Nucleus accumbens (tissue), 56 donors: ENCODE results near the gene SLC35F6.

Experiments used
- DNase-seq, 56 donors: peaks; one replicate each; lab custom pipeline; 2025; lab: John Stamatoyannopoulos, UW

Gene SLC35F6, protein sequence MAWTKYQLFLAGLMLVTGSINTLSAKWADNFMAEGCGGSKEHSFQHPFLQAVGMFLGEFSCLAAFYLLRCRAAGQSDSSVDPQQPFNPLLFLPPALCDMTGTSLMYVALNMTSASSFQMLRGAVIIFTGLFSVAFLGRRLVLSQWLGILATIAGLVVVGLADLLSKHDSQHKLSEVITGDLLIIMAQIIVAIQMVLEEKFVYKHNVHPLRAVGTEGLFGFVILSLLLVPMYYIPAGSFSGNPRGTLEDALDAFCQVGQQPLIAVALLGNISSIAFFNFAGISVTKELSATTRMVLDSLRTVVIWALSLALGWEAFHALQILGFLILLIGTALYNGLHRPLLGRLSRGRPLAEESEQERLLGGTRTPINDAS

DNA sequence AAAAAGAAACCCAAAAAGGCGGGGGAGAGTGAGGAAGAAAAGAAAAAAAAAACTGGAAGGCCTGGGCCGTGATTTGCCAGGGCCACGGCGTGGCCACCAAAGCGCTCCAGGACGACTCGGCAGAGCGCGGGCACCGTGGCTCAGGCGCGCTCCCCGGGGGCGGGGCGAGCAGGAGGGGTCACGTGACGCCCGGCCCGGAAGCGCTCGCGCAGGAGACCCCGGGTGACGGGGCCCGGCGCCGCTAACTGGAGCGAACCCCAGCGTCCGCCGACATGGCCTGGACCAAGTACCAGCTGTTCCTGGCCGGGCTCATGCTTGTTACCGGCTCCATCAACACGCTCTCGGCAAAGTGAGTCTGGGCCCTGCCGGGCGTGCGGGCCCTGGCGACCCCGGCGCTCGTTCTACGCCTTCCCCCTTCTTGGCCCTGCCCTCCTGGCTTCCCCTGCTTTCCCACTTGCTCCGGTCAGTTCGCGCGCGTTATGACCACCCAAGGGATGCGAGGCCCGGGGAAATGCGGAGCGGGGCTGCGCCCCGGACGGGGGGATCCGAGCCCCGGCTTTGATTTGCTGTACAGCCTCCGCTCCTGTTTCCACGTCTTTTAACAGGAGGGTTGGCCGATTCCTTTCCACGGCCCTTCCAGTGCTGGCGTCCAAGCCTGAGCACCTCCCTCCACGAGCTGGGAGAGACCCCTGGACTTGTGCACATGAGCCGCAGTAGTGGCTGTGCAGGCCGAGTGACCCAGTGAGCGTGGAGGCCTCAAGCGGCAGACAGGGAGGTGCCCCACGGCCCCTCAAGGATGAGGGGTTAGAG is at the start of gene SLC35F6:
Gene SLC35F6 (plus strand): TSS at position 207 of the 810 bp plus-strand sequence. CDS start 66 bp downstream, at position 273.
- DNase-seq, result peak in 54 of 56 donors; percentile 27 to 89 (median 70)

DNA sequence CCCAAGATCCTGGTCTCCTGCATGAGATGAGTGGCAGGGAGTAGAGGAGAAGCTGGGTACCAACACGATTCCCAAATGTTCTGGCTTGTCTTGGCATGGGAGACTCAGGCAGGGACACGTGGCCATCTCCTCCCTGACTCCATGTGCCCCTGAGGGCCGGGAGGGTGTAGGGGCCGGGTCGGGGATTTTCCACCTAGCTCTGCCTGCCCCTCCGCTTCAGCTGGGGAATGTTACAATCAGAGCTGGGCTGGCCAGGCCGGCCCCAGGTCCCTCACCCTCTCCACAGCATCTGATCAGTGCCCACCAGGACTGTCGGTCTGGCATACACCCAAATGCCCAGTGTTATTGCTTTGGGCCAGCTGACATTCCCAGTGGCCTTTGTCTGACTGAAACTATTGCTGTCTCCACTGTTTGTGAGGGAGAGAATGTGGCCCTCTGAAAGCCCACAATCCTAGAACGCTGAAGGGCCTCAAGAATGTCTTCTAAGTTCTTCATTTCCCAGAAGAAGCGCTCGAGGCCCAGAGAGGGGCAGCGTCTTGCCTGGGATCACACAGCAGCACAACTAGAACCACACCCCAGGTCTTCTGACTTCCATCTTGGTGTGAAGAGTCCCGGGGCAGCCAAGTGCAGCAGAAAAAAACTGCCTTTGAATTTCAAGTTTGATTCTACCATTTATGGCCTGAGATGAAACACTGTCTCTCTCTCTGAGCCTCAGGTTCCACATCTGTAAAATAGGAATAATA is 48.4 kb upstream of the SLC35F6 start:
- DNase-seq, result no peak

DNA sequence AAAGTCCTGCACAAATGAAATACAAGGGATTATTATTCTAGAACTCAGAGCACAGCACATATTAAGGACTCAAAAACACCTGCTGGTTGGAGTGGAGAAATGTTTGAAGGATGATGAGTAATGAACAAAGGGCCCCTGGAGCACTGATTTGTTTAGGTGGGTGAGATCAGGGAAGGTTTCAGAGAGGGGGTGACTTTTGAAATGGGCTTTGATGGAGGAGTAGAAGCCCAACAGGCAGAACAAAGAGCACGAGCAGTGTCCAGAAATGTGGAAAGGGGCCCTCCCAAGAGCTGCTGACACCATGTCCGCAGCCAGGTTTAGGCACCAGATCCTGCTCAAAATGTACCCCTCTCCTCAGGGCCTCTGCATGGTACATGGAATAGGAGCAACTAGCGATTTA is 47.7 kb upstream of the SLC35F6 start:
- no peak for DNase-seq

DNA sequence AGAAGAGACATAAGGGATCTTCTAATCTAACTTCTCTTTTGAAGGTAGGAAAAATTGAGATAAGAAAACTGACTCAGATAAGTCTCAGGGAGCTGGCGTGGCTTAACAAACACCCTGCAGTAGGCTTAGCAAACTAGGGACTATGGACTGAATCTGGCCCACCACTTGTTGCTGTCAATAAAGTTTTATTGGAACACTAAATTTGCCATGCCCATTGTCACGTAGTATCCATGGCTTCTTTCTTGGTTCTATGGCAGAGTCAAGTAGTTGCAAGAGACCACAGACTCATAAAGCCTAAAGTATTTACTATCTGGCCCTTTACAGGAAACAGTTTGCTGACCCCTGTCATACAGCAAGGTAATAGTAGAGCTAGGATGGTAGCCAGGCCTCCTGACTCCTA is 47.3 kb upstream of the SLC35F6 start:
- DNase-seq, result no peak

DNA sequence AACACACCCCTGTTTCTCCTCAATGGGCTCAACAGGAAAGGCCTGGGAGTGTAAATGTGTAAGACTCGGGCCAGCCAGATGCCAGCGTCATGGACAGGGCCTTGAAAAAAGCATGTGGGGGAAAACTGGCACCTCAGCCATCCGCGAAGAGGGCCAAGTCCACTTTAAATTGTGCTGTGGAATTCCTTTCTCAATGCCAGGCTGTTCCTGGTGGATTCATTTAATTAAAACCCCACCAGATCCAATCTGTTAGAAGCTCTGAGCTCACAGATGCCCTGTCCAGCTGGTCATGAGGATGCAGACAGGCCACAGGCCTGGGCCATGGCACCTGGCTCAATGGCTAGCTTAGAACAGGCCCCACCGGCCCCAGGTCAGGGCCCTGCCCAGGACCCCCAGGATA is 46.7 kb upstream of the SLC35F6 start:
- no peak for DNase-seq

DNA sequence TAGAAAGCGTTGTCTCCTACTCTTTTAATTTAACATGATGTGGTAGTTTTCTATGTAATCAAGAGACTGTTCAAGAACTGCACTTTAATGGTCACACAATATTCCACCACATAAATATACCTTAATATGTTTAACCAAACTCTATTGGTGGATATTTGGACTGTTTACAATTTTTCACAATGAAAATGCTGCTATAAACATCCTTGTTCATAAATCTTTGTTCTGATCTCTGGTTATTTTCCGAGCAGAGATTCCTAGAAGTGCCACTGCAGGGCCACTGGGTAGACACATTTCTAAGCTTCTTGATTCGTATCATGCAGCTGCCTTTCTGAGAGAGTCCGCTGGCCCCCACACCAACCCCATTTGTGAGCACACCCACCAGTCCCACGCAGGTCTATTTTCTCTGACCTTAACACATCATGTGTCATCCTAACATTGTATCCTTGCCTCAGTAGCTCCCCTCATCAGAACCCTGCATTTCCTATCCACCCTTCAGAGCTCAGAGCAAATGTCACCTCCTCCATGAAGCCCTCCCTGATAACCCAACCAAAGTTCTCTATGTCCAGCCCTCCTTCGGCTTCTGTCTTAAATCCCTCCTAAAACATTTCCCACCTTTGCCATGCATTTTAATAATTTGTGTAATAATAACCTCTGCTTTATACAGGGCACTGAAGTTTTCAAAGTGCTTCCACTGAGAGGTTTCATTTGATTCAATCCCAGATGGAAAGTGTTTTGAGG is 45.0 kb upstream of the SLC35F6 start:
- DNase-seq, result no peak

DNA sequence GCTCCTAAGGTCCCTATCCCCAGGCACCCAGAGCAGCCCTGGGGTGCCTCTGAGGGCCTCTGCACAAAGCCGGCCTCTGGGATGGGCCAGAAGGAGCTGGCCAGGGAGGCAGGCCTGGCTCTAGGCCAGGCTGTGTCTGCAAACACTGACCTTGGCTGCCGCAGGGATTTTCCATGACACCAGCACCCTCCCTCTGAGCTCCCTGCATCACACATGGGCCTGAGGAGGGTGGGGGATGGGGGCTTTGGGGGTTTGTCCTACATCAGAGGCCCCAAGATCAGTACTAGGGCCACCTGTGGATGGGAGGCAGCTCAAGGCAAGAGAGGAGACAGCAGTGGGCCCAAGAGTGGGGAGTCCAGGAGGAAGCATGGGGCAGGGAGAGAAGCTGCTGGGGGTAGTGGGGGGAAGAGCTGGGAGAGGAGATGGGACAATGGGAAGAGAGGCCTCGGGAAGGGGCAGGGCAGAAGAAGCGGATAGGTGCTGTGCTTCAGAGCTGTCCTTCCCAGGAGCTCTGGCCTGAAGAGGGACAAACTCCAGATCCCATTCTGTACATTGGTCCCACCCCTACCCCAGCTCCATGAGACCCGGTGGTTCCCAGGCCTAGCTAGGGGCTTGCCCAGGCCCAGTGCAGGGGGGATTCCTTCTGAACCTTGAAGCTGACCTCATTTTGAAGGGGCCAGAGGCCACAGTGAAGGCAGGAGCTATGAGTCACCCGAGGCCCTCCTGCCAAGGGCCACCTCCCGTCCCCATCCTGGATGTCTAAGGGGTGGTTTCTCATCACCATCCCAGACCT is 43.6 kb upstream of the SLC35F6 start:
- DNase-seq, result peak in 17 of 56 donors; percentile 2 to 46 (median 17)

DNA sequence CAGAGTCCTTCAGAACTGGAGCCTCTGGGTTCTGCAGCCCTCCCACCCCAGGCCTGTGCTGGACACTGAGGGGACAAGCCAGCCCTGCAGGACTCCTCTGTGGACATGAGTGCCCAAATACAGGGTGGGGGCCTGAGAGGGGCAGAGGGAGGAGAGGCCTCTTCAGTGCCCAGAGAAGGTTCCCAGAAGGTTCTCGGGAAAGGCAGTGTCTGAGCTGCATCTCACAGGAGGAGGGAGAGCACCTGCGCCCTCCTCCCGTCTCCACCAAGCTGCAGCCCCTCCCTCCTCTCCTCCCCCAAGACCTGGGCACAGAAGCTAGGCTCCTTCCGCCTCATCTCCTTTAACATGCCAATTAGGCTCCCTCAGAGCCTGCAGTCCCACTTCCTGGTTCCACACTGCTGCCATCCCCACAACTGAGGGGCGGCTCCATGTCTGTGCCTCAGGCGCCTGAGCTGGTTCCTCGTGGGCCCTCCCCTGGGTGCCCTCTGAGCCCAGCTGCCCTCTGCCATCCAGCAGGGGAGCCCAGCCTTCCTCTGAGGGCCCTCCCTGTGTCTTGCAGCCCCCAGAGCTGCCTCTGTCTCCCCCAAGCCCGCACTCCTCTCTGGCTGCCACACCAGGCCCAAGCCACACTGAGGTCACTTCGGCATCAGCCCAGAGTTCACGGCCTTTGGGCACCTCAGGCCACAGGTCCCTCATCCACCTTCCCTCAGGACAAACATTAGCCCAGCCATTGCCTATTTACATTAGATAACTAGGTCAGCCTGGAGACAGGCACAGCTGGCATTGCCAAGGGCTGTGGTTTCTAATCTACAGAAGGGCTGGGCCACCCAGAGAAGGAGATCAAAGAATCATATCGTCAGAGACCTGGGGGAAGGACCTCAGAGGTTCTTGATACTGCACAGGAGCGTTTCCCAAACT is 42.7 kb upstream of the SLC35F6 start:
- DNase-seq, result no peak

DNA sequence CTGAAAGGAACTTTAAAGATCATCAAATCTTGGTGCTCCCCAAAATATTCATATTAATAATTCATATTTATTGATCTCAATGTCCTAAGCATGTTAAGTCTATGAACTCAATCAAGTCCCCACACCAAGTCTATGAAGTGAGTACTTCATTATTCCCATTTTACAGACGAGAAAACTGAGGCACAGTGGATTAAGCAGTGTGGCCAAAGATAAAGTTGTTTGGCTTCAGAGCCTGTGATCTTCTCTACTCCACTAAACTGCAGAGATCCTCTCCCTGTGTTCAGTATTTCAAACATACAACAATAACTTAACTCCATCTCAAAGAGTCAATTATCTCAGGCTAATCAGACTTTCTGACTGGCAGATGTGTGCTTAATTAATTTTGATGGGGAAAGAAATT is 41.8 kb upstream of the SLC35F6 start:
- no peak for DNase-seq

DNA sequence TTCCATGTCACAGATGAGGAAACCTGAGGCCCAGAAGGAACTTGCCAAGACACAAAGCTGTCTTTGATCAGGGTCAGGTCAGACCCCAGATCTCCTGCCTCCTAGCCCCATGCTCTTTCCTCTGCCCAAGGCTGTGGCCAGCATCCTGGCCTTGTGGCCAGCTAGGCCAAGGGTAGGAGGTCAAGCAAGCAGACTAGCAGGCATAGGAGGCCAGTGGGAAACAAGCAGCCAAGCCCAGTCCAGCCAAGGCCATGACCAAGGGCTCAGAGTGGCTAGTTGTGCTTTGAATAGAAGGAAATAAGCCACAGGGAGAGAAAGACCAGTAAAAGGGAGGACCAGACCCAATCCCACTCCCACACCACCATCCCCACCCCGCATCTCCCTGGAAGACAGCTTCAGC is 41.2 kb upstream of the SLC35F6 start:
- DNase-seq, result no peak

DNA sequence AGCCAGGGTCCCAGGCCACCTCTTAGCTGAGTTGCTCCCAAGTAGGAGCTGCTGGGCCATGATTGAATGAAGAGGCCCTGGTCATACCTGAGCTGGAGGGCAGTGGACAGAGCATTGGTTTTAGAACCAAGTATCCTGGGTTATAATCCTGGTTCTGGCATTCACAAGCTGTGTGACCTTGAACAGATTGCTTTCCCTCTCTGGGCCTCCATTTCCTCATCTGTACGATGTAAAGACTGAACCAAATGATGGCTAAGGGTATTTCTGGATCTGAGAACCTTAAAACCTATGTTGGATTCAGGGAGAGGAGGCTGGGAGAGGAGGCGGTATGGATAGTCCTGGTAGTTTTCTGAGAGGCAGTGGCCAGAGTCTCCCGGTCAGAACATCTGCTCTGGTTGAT is 40.6 kb upstream of the SLC35F6 start:
- no peak for DNase-seq

DNA sequence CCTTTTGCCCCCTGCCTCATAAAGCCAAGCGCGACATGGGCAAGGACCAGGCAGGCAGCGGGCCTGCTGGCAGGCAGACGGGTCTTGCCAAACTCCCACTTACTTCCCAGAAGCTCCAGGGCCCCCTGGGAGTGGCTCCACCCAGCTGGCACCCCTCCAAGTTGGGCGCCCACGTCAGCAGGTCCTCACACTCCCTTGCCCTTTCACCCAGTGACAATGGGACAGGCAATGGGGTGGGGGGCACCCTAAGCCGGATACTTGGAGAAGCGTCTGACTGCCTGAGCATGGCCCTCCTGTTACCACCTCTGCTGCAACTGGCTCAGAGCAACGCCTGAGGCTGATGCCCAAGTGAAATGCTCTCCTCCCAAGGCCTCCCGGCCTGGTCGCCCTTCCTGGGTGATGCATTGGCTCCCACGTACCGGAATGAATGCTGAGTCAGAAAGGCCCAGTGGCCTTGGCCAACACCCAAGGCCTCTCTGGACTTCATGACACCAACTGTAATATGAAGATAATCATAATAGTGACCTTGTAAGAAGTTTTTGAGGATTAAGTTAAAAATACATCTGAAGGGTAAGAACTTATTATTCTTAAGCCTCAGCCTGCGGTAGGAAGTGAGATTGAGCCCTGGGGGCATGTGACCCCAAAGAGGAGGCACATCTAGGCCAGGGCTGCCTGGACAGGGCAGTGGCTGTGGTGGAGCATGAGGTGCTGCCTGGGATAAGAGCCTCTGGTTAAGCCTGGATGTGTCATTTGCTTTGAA is 39.9 kb upstream of the SLC35F6 start:
- DNase-seq, result peak in 3 of 56 donors; percentile 13 to 19 (median 15)

DNA sequence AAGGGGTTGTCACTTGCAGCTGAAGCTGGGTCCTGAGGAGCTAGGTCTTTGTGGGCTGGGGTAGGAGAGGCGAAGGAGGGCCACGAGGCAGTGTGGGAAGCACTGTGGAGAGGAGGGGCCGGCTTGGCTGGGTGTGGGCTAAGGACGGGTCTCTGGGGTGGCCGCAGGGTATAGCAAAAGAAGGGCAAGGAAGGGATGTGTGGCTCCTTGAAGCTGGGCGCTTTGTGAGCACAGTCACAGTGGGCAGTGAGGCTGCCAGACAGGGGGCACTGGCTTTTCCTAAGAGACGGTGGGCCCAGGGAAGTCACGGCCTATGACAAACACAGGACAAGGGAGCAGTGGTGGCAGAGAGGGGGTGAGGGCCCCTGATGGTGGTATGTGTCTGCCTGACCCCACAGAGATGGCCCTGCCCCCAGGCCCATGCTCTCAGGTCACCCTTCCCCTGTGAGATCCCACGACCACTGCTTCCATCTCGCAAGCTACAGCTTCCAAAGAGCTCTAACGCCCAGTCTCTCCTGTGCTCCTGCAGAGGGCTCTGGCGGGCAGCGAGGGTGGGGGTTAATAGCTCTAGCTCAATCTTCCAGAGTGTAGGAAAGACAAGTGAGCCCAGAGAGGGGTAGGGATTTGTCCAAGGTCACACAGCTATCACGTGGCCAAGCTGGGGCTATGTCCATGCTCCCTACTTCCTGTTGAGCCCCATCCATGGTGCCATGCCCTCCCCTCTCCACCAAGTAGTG is 39.1 kb upstream of the SLC35F6 start:
- no peak for DNase-seq

DNA sequence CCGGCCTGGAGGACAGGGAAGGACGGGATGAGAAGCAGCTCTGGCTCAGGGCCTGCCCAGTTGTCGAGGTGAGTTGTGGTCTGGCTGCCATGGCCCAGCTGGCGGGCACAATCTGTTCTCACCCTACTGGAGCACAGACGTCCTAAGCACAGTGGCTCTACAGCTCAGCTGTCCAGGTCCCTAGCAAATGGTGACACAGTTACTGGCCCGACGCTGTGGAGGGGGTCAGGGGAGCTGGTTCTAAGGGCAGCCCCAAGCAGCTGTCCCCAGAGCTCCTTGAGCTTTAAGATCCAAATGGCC is 38.6 kb upstream of the SLC35F6 start:
- no peak for DNase-seq

DNA sequence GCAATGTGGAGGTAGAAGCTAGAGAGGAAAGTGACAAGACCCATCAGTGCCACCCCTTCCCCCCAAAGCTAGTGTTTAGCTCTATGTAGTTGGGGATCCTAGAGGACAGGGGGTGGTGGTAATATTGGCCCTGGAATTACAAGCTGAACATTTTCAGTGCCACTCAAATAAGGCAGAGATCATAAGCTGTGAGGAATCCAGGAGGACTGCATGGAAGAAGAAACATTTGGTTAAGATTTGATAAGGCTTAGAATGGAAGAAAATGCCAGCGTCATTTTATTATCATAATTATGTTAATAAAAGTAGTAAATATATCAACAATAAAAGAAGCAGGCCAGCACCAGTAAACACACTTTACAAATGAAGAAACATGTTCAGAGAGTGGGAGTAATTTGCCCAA is 37.9 kb upstream of the SLC35F6 start:
- DNase-seq, result no peak

DNA sequence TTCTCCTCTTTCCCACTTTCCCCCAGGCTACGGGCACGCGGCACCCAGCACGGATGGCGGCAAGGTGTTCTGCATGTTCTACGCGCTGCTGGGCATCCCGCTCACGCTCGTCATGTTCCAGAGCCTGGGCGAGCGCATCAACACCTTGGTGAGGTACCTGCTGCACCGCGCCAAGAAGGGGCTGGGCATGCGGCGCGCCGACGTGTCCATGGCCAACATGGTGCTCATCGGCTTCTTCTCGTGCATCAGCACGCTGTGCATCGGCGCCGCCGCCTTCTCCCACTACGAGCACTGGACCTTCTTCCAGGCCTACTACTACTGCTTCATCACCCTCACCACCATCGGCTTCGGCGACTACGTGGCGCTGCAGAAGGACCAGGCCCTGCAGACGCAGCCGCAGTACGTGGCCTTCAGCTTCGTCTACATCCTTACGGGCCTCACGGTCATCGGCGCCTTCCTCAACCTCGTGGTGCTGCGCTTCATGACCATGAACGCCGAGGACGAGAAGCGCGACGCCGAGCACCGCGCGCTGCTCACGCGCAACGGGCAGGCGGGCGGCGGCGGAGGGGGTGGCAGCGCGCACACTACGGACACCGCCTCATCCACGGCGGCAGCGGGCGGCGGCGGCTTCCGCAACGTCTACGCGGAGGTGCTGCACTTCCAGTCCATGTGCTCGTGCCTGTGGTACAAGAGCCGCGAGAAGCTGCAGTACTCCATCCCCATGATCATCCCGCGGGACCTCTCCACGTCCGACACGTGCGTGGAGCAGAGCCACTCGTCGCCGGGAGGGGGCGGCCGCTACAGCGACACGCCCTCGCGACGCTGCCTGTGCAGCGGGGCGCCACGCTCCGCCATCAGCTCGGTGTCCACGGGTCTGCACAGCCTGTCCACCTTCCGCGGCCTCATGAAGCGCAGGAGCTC is 36.2 kb upstream of the SLC35F6 start:
- no peak for DNase-seq
